Measurements from ENCODE around the gene WDR1.
A peak's percentile ranks its signal among the peaks of the same experiment; 100 is the strongest.
"Not testable (repeated sequence)": the region's sequence is repeated elsewhere in the genome, so short reads cannot be mapped to it uniquely, and the experiment has no call there.

Gene WDR1

GRCh38 chr4:10130178-10130888 lies 13.7 kb upstream of the WDR1 start:
- DNase-seq (ENCODE audit: low spot score): no peak

- no peak for DNase-seq (ENCODE audit: low spot score)
Observed at GRCh38 chr4:10129196-10130177, 12.9 kb upstream of the WDR1 start.

- DNase-seq (ENCODE audit: low spot score): no peak
Observed at GRCh38 chr4:10128761-10129160, 12.2 kb upstream of the WDR1 start.

GRCh38 chr4:10127531-10127930 lies 10.9 kb upstream of the WDR1 start:
- not testable (repeated sequence) for DNase-seq (ENCODE audit: low spot score)

- DNase-seq (ENCODE audit: low spot score): no peak
Observed at GRCh38 chr4:10124167-10124930, 7.8 kb upstream of the WDR1 start.

GRCh38 chr4:10123227-10124101 lies 6.9 kb upstream of the WDR1 start:
- no peak for DNase-seq (ENCODE audit: low spot score)

- no peak for DNase-seq (ENCODE audit: low spot score)
Observed at GRCh38 chr4:10122236-10122932, 5.8 kb upstream of the WDR1 start.

- no peak for DNase-seq (ENCODE audit: low spot score)
Observed at GRCh38 chr4:10121568-10122208, 5.1 kb upstream of the WDR1 start.

GRCh38 chr4:10120943-10121567 lies 4.5 kb upstream of the WDR1 start:
- no peak for DNase-seq (ENCODE audit: low spot score)

- no peak for DNase-seq (ENCODE audit: low spot score)
Observed at GRCh38 chr4:10119773-10120172, 3.2 kb upstream of the WDR1 start.

- DNase-seq (ENCODE audit: low spot score): no peak
Observed at GRCh38 chr4:10119278-10119677, 2.7 kb upstream of the WDR1 start.

- no peak for DNase-seq (ENCODE audit: low spot score)
Observed at GRCh38 chr4:10118048-10119004, 1.7 kb upstream of the WDR1 start.

- DNase-seq (ENCODE audit: low spot score): peak; percentile 40
Observed at GRCh38 chr4:10117359-10118047, 904 bp upstream of the WDR1 start.

- peak; percentile 77 for DNase-seq (ENCODE audit: low spot score)
Observed at GRCh38 chr4:10115797-10116568, 616 bp downstream of the WDR1 start.

- DNase-seq (ENCODE audit: low spot score): no peak
Observed at GRCh38 chr4:10115271-10115796, 1.3 kb downstream of the WDR1 start.

GRCh38 chr4:10114607-10115006 lies 2.0 kb downstream of the WDR1 start:
- DNase-seq (ENCODE audit: low spot score): no peak

GRCh38 chr4:10114147-10114546 lies 2.5 kb downstream of the WDR1 start:
- DNase-seq (ENCODE audit: low spot score): no peak

Data from germinal center (tissue), 1 donor.